Activated CD8-positive, alpha-beta memory T cell treated with anti-CD3 and anti-CD28 coated beads, Interleukin-2, amount 50 U/mL, for 48 hours (primary cell): Measurements from ENCODE around the gene LIMCH1.
A peak's percentile ranks its signal among the peaks of the same experiment; 100 is the strongest.

Source experiments
- DNase-seq: peaks from one replicate; pipeline ENCODE4 v3.0.0-alpha.2; 2020

LIMCH1 gene

GRCh38 chr4:41744572-41745291 is 206.8 kb downstream of the LIMCH1 start:
- DNase-seq = no peak

- peak; percentile 50 for DNase-seq
Measured at GRCh38 chr4:41745292-41746024, 207.5 kb downstream of the LIMCH1 start.

GRCh38 chr4:41746025-41746439 is 208.1 kb downstream of the LIMCH1 start:
- DNase-seq = no peak

DNA sequence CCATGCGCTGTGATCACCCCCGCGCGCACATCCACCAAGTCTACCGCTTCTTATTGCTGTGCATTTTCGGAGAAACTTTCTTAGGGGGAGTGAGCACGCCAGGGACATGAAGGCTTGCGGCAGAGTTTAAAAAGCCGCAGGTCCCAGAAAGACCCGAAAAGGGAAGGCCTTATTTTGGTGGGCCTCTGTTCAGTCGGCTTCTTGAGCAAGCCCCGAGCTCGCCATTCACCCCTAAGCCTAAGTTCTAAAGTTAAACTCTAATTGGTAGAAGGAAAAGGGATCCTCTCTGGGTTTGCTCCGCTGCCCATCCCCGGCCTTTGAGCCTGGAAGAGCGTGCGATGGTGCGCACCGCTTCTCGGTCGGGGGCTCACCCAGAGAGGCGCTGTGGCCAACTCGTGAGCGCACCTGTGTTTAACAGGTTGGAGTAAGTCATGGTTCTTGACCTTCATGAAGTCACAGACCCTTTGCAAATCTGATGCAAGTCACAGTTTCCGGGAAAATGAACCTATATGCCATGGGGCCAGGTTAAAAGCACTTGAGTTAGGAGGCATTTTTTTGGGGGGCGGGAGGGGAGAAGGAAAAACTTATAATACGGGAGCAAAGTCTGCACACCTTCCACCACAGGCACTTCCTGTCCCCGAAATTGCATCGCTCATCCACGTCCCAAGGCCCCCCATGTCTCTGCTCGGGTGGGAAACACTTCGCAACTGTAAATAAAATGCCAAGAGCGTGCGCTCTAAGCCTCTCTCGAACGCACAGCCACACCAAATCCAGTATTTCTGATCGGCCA is 208.7 kb downstream of the LIMCH1 start:
- no peak for DNase-seq

GRCh38 chr4:41747230-41748055 is 209.5 kb downstream of the LIMCH1 start:
- DNase-seq = peak; percentile 51

DNA sequence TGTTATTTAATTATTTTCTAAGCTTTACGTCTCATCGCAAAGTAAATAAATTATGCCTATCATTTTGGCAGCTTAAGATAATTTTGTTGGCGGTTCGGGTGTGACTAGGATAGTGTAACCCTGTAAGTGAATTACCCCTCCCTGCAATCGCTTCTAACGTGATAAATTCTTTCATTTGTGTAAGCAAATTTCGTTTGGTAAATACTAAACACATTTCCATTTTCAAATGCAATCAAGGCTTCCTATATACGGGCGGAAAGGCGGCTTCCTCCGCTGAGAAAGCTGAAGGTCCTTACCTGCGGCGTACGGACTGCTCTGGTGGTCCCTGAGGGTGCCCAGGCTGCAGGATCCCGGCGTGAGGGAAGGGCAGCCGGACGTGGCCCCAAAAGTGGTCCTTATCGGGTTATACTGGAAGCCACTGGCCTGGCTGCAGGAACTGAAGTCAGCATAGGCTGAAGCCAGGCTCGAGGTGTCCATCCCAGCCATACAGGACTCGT is 210.2 kb downstream of the LIMCH1 start:
- peak; percentile 52 for DNase-seq

DNA sequence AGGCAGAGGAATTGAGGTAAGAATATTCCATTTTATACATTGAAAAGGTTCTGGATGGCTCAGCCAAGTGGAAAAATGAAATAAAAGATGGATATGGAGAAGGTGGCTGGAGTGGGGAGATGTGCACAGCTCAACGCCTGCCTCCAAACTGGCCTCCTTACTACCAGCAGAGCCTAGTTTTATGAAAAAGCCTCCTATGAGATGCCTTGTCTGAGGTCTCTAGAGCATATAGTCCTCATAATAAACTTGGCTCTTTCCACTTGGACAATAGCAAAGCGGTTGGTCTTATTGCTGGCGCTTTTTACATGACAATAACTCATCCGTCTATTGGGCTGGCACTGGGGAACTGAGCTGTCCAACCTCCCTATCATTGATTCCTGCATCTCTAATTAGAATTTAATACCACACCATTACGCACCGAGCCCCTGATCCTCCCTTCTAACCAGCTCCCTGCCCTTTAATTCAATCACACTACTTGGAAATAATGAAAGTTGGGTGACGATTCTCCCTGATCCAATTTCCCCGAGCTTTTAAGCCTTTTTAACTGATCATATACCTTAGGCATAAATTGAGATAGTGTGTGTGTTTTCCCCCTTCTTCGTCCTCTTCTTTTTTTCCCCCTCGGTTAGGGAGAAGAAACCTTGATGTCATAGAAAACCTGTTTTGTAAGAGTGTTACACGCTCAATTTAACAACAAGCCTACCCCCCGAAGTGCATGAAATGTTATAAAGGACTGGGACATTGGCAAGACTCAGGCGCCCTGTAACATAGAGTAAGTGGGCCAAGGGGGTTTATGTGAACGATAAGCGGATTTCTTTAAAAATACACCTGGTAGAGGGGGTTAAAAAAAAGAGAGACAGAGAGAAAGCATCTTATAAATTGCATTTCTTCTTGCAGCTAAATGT is 210.9 kb downstream of the LIMCH1 start, which contains the start of gene PHOX2B:
PHOX2B (minus strand) TSS at position 155 of the 905 bp plus-strand sequence; CDS start at position 40, 115 bp downstream.
- DNase-seq = no peak

DNA sequence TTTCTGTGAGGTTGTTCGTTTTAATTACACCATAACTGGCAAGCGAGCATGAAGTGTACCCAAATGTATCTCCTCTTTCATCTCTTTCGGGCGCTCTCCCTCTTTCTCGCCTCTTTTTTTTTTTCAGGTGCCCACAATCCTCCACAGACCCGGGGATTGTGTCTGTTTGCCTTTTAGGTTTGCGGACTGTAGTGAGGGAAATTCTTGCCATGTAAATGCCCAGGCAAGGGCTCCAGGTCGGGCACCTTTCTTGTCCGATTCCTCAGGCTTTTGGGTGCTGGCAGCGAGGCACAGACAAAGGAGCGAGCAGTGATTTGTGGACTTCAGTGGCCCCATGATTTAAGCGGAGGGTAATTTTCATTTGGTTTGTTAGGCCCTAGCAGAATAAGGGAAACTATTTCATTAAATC is 211.7 kb downstream of the LIMCH1 start:
- no peak for DNase-seq
